Keratinocyte (primary cell): Measurements from ENCODE around the gene AGPAT3.

Source experiments
- CTCF ChIP-seq, 3 experiments: IDR thresholded peaks in 1 of 3; conservative IDR thresholded peaks in 1 of 3; optimal IDR thresholded peaks in 1 of 3; 2 replicates in 2 of 3; 3 replicates in 1 of 3; pipeline versions ENCODE3 to v1.5.1; 2011; ENCODE audit warnings: low read length in 3 of 3, mild to moderate bottlenecking in 3 of 3, moderate library complexity in 2 of 3, control low read depth in 1 of 3, inconsistent platforms in 1 of 3; ENCODE audit not compliant: insufficient read depth in 2 of 3; ENCODE audit errors: extremely low read depth in 1 of 3
- EZH2 ChIP-seq: IDR thresholded peaks from one replicate; pipeline ENCODE4 v1.6.1; 2012; ENCODE audit warnings: inconsistent platforms, mild to moderate bottlenecking, low read length, moderate library complexity

- no peak for TF ChIP-seq CTCF (optimal IDR thresholded peaks at IDR 0.05 in 1 of 3, IDR thresholded peaks at IDR 0.05 in 1 of 3, conservative IDR thresholded peaks at IDR 0.05 in 1 of 3; ENCODE audit: extremely low read depth in 1 of 3, insufficient read depth in 2 of 3, low read length in 3 of 3)
- no peak for TF ChIP-seq EZH2
Measured at GRCh38 chr21:44018813-44019567, 154.0 kb downstream of the AGPAT3 start.
